ENCODE results near the gene TENT5C. TPM values are rescaled to one million over a fixed set of nuclear protein-coding genes. Genes with fewer than 3 reads are reported as not detected.

Gene TENT5C
- total RNA-seq, 2 donors from 2014 or later: 75.1 to 86.2 TPM

- Mint-ChIP-seq H3K4me3 (peak overlapping the region; percentile 86), H3K27me3 (peaks cover 0 to 4% of the 10 kb centered on the region in 2 donors), H3K9me3 (no peaks in the 10 kb centered on the region), H3K36me3 (peaks cover 40% of the 10 kb centered on the region), H3K4me1 (ENCODE audit: low read depth in 2 of 2) (peaks cover 49 to 55% of the 10 kb centered on the region in 2 donors), H3K27ac (peak overlapping the region; percentile 94 to 95)
- DNase-seq (ENCODE audit: low spot score): peak; percentile 82
- ATAC-seq: peak; percentile 14 to 20
Measured at GRCh38 chr1:117606649-117607430, 992 bp downstream of the TENT5C start.

GRCh38 chr1:117607471-117607870 lies 1.6 kb downstream of the TENT5C start:
- DNase-seq (ENCODE audit: low spot score) (peak; percentile 78), ATAC-seq (peak in 1 of 2 donors; percentile 29)
- Mint-ChIP-seq H3K4me3 (peak overlapping the region; percentile 86), H3K36me3 (peaks cover 40% of the 10 kb centered on the region), H3K27me3 (peaks cover 0 to 2% of the 10 kb centered on the region in 2 donors), H3K27ac (peak overlapping the region; percentile 94 to 95), H3K9me3 (no peaks in the 10 kb centered on the region), H3K4me1 (ENCODE audit: low read depth in 2 of 2) (peaks cover 53 to 61% of the 10 kb centered on the region in 2 donors)

- no peak for ATAC-seq
- Mint-ChIP-seq H3K27me3 (no peaks in the 10 kb centered on the region), H3K4me1 (ENCODE audit: low read depth in 2 of 2) (peaks cover 60 to 68% of the 10 kb centered on the region in 2 donors), H3K9me3 (no peaks in the 10 kb centered on the region), H3K4me3 (peak overlapping the region; percentile 86), H3K27ac (peak overlapping the region; percentile 94 to 95), H3K36me3 (peaks cover 40% of the 10 kb centered on the region)
- no peak for DNase-seq (ENCODE audit: low spot score)
Measured at GRCh38 chr1:117608115-117608615, 2.3 kb downstream of the TENT5C start.

- DNase-seq (ENCODE audit: low spot score) (no peak), ATAC-seq (no peak)
- Mint-ChIP-seq H3K36me3 (peaks cover 45% of the 10 kb centered on the region), H3K27me3 (no peaks in the 10 kb centered on the region), H3K4me1 (ENCODE audit: low read depth in 2 of 2) (peaks cover 66 to 74% of the 10 kb centered on the region in 2 donors), H3K9me3 (no peaks in the 10 kb centered on the region), H3K4me3 (peak overlapping the region; percentile 86), H3K27ac (peak overlapping the region; percentile 94 to 95)
Measured at GRCh38 chr1:117608758-117609157, 2.9 kb downstream of the TENT5C start.

GRCh38 chr1:117609471-117609911 lies 3.6 kb downstream of the TENT5C start:
- H3K27ac Mint-ChIP-seq: peak overlapping the region; percentile 94 to 95

GRCh38 chr1:117610036-117610435 lies 4.2 kb downstream of the TENT5C start:
- Mint-ChIP-seq H3K4me1 (ENCODE audit: low read depth in 2 of 2) (peaks cover 75 to 80% of the 10 kb centered on the region in 2 donors), H3K4me3 (peak overlapping the region; percentile 86), H3K36me3 (peaks cover 58% of the 10 kb centered on the region), H3K27me3 (no peaks in the 10 kb centered on the region), H3K9me3 (no peaks in the 10 kb centered on the region), H3K27ac (peak overlapping the region; percentile 94 to 95)
- no peak for DNase-seq (ENCODE audit: low spot score)
- no peak for ATAC-seq

More at GRCh38 chr1:117609471-117609911, 3.6 kb downstream of the TENT5C start:
- Mint-ChIP-seq H3K36me3 (peaks cover 52% of the 10 kb centered on the region), H3K4me1 (ENCODE audit: low read depth in 2 of 2) (peaks cover 73 to 80% of the 10 kb centered on the region in 2 donors), H3K27me3 (no peaks in the 10 kb centered on the region), H3K4me3 (peak overlapping the region; percentile 86), H3K9me3 (no peaks in the 10 kb centered on the region)
- ATAC-seq: no peak
- no peak for DNase-seq (ENCODE audit: low spot score)

- Mint-ChIP-seq H3K4me3 (peak overlapping the region; percentile 86), H3K9me3 (no peaks in the 10 kb centered on the region), H3K27me3 (no peaks in the 10 kb centered on the region), H3K27ac (peak overlapping the region; percentile 94 to 95), H3K36me3 (peaks cover 65% of the 10 kb centered on the region), H3K4me1 (ENCODE audit: low read depth in 2 of 2) (peaks cover 81 to 89% of the 10 kb centered on the region in 2 donors)
- DNase-seq (ENCODE audit: low spot score) (no peak), ATAC-seq (no peak)
Measured at GRCh38 chr1:117611121-117611601, 5.3 kb downstream of the TENT5C start.

- H3K27me3 Mint-ChIP-seq: no peaks in the 10 kb centered on the region
- no peaks in the 10 kb centered on the region for H3K9me3 Mint-ChIP-seq
- H3K27ac Mint-ChIP-seq: peak overlapping the region; percentile 94 to 95
- ATAC-seq (peak in 1 of 2 donors; percentile 53), DNase-seq (ENCODE audit: low spot score) (no peak)
- peaks cover 69% of the 10 kb centered on the region for H3K36me3 Mint-ChIP-seq
- peaks cover 88 to 98% of the 10 kb centered on the region in 2 donors for H3K4me1 Mint-ChIP-seq (ENCODE audit: low read depth in 2 of 2)
- H3K4me3 Mint-ChIP-seq: peak overlapping the region; percentile 92
Measured at GRCh38 chr1:117611894-117612483, 6.1 kb downstream of the TENT5C start.

GRCh38 chr1:117612517-117613248 lies 6.8 kb downstream of the TENT5C start:
- Mint-ChIP-seq H3K4me3 (peak overlapping the region; percentile 92), H3K27me3 (no peaks in the 10 kb centered on the region), H3K36me3 (peaks cover 64% of the 10 kb centered on the region), H3K4me1 (ENCODE audit: low read depth in 2 of 2) (peaks cover 90 to 99% of the 10 kb centered on the region in 2 donors), H3K9me3 (no peaks in the 10 kb centered on the region), H3K27ac (peak overlapping the region; percentile 94 to 95)
- no peak for DNase-seq (ENCODE audit: low spot score)
- ATAC-seq: peak in 1 of 2 donors; percentile 63

- peak overlapping the region; percentile 92 for H3K4me3 Mint-ChIP-seq
- no peak for ATAC-seq
- no peaks in the 10 kb centered on the region for H3K27me3 Mint-ChIP-seq
Measured at GRCh38 chr1:117613249-117613968, 7.6 kb downstream of the TENT5C start.

GRCh38 chr1:117613969-117614729 lies 8.3 kb downstream of the TENT5C start:
- peaks cover 89 to 99% of the 10 kb centered on the region in 2 donors for H3K4me1 Mint-ChIP-seq (ENCODE audit: low read depth in 2 of 2)
- H3K4me3 Mint-ChIP-seq: peak overlapping the region; percentile 92
- no peaks in the 10 kb centered on the region for H3K27me3 Mint-ChIP-seq
- no peaks in the 10 kb centered on the region for H3K9me3 Mint-ChIP-seq
- no peak for ATAC-seq
- H3K27ac Mint-ChIP-seq: peak overlapping the region; percentile 94 to 95
- H3K36me3 Mint-ChIP-seq: peaks cover 57% of the 10 kb centered on the region
- DNase-seq (ENCODE audit: low spot score): no peak

More at GRCh38 chr1:117613249-117613968, 7.6 kb downstream of the TENT5C start:
- no peak for DNase-seq (ENCODE audit: low spot score)
- Mint-ChIP-seq H3K36me3 (peaks cover 64% of the 10 kb centered on the region), H3K4me1 (ENCODE audit: low read depth in 2 of 2) (peaks cover 92 to 99% of the 10 kb centered on the region in 2 donors), H3K9me3 (no peaks in the 10 kb centered on the region), H3K27ac (peak overlapping the region; percentile 94 to 95)

GRCh38 chr1:117615474-117615873 lies 9.6 kb downstream of the TENT5C start:
- ATAC-seq (peak; percentile 87 to 92), DNase-seq (ENCODE audit: low spot score) (peak; percentile 89)
- peaks cover 86 to 98% of the 10 kb centered on the region in 2 donors for H3K4me1 Mint-ChIP-seq (ENCODE audit: low read depth in 2 of 2)
- peak overlapping the region; percentile 92 for H3K4me3 Mint-ChIP-seq
- peaks cover 50% of the 10 kb centered on the region for H3K36me3 Mint-ChIP-seq
- no peaks in the 10 kb centered on the region for H3K9me3 Mint-ChIP-seq
- peak overlapping the region; percentile 94 to 95 for H3K27ac Mint-ChIP-seq
- H3K27me3 Mint-ChIP-seq: no peaks in the 10 kb centered on the region

All from natural killer cell treated with Interleukin-12 subunit alpha and Interleukin-12 subunit beta and Interleukin-15 and Interleukin-18, amount 100 ng/mL, for 72 hours (primary cell).